HUES64 (cell line): Measurements from ENCODE around the gene TNKS1BP1.
"Not testable (repeated sequence)": the region's sequence is repeated elsewhere in the genome, so short reads cannot be mapped to it uniquely, and the experiment has no call there.

ENCODE experiments used
- H3K27ac ChIP-seq: 2 replicates; pipeline ENCODE4 v1.7.0; 2013; ENCODE audit warnings: low read depth, low read length, inconsistent platforms
- H3K27me3 ChIP-seq: 2 replicates; pipeline ENCODE4 v1.6.1; 2013; ENCODE audit warnings: mild to moderate bottlenecking, low read length; ENCODE audit not compliant: insufficient read depth
- H3K36me3 ChIP-seq: 2 replicates; pipeline ENCODE4 v1.6.1; 2013; ENCODE audit warnings: mild to moderate bottlenecking, low read length; ENCODE audit not compliant: insufficient read depth
- H3K4me1 ChIP-seq: 2 replicates; pipeline ENCODE4 v1.6.1; 2013; ENCODE audit warnings: mild to moderate bottlenecking, low read length, moderate library complexity; ENCODE audit not compliant: insufficient read depth
- H3K4me3 ChIP-seq: 2 replicates; pipeline ENCODE4 v1.5.1; 2013; ENCODE audit warnings: mild to moderate bottlenecking, low read length, moderate library complexity
- H3K9ac ChIP-seq: 2 replicates; pipeline ENCODE4 v1.6.1; 2013; ENCODE audit warnings: mild to moderate bottlenecking, low read depth, low read length
- H3K9me3 ChIP-seq: 2 replicates; pipeline ENCODE4 v1.6.1; 2013; ENCODE audit warnings: low read depth, low read length; ENCODE audit not compliant: insufficient read depth
- whole genome bisulfite sequencing: fragments of 150-250, 120-280 bp; methylation state at CpG from one replicate; pipeline ENCODE4 v1.1.7; 2013; ENCODE audit warnings: missing lambda C conversion rate; 5-methylcytosine and 5-hydroxymethylcytosine counted together

The TNKS1BP1 gene

GRCh38 chr11:57301711-57302423 is 22.9 kb downstream of the TNKS1BP1 start:
- H3K27ac ChIP-seq: no peak overlapping the region
- H3K9ac ChIP-seq: no peak overlapping the region
- peaks cover 4% of the 10 kb centered on the region; the same call in 1 of the 2 replicates for H3K4me1 ChIP-seq
- peaks cover 69% of the 10 kb centered on the region for H3K36me3 ChIP-seq
- H3K9me3 ChIP-seq: peaks cover 7% of the 10 kb centered on the region; the same call in 1 of the 2 replicates
- 96% methylated on average over 27 of the region's 27 CpGs for WGBS
- no peaks in the 10 kb centered on the region for H3K27me3 ChIP-seq
- H3K4me3 ChIP-seq: no peak overlapping the region

GRCh38 chr11:57300785-57301184 is 24.0 kb downstream of the TNKS1BP1 start:
- Histone ChIP-seq H3K4me3 (no peak overlapping the region), H3K27ac (no peak overlapping the region), H3K9ac (no peak overlapping the region), H3K27me3 (no peaks in the 10 kb centered on the region), H3K36me3 (peaks cover 66% of the 10 kb centered on the region), H3K9me3 (peaks cover 7% of the 10 kb centered on the region; the same call in 1 of the 2 replicates), H3K4me1 (peaks cover 4% of the 10 kb centered on the region; the same call in 1 of the 2 replicates)
- WGBS: 97% methylated on average over 10 of the region's 10 CpGs

- WGBS: 93% methylated on average over 3 of the region's 5 CpGs
- no peak overlapping the region for H3K27ac ChIP-seq
- peaks cover 7% of the 10 kb centered on the region; the same call in 1 of the 2 replicates for H3K9me3 ChIP-seq
- H3K4me1 ChIP-seq: peaks cover 2% of the 10 kb centered on the region; the same call in 1 of the 2 replicates
- no peak overlapping the region for H3K9ac ChIP-seq
- no peak overlapping the region for H3K4me3 ChIP-seq
- no peaks in the 10 kb centered on the region for H3K27me3 ChIP-seq
- peaks cover 64% of the 10 kb centered on the region for H3K36me3 ChIP-seq
Observed at GRCh38 chr11:57299150-57299737, 25.5 kb downstream of the TNKS1BP1 start.

- Histone ChIP-seq H3K4me3 (no peak overlapping the region), H3K36me3 (peaks cover 54% of the 10 kb centered on the region), H3K9ac (no peak overlapping the region), H3K4me1 (no peaks in the 10 kb centered on the region), H3K27me3 (no peaks in the 10 kb centered on the region), H3K9me3 (peaks cover 7% of the 10 kb centered on the region; the same call in 1 of the 2 replicates), H3K27ac (no peak overlapping the region)
- WGBS: 86% methylated on average over 2 of the region's 2 CpGs
Observed at GRCh38 chr11:57297221-57297620, 27.5 kb downstream of the TNKS1BP1 start.

- not testable (repeated sequence) for H3K27me3 ChIP-seq, H3K9me3 ChIP-seq, H3K4me3 ChIP-seq, H3K4me1 ChIP-seq, H3K27ac ChIP-seq, H3K9ac ChIP-seq
- 100% methylated on average over 3 of the region's 3 CpGs for WGBS
- peaks cover 44% of the 10 kb centered on the region for H3K36me3 ChIP-seq
Observed at GRCh38 chr11:57296205-57296604, 28.5 kb downstream of the TNKS1BP1 start.

GRCh38 chr11:57294225-57295131 is 30.3 kb downstream of the TNKS1BP1 start:
- Histone ChIP-seq H3K27ac (peak overlapping the region; percentile 40; the same call in 1 of the 2 replicates), H3K36me3 (peaks cover 26% of the 10 kb centered on the region), H3K4me3 (no peak overlapping the region), H3K27me3 (no peaks in the 10 kb centered on the region), H3K9me3 (peaks cover 3% of the 10 kb centered on the region; the same call in 1 of the 2 replicates), H3K4me1 (peaks cover 3% of the 10 kb centered on the region), H3K9ac (no peak overlapping the region)
- WGBS: 91% methylated on average over 2 of the region's 2 CpGs

GRCh38 chr11:57290288-57290687 is 34.5 kb downstream of the TNKS1BP1 start:
- Histone ChIP-seq H3K36me3 (no peaks in the 10 kb centered on the region), H3K4me3 (no peak overlapping the region), H3K27me3 (no peaks in the 10 kb centered on the region), H3K9me3 (no peaks in the 10 kb centered on the region), H3K27ac (no peak overlapping the region), H3K9ac (no peak overlapping the region), H3K4me1 (peaks cover 12% of the 10 kb centered on the region)
- WGBS: 100% methylated on average over 1 of the region's 1 CpG

GRCh38 chr11:57288771-57289579 is 35.8 kb downstream of the TNKS1BP1 start:
- no peaks in the 10 kb centered on the region for H3K36me3 ChIP-seq
- peak overlapping the region; percentile 5; the same call in 1 of the 2 replicates for H3K27ac ChIP-seq
- no peak overlapping the region for H3K4me3 ChIP-seq
- no peaks in the 10 kb centered on the region for H3K9me3 ChIP-seq
- 37% methylated on average over 11 of the region's 11 CpGs for WGBS
- no peaks in the 10 kb centered on the region for H3K27me3 ChIP-seq
- peaks cover 18% of the 10 kb centered on the region for H3K4me1 ChIP-seq
- peak overlapping the region; percentile 7; the same call in 1 of the 2 replicates for H3K9ac ChIP-seq

GRCh38 chr11:57287884-57288283 is 36.9 kb downstream of the TNKS1BP1 start:
- Histone ChIP-seq H3K9ac (no peak overlapping the region), H3K27me3 (no peaks in the 10 kb centered on the region), H3K9me3 (no peaks in the 10 kb centered on the region), H3K4me3 (no peak overlapping the region), H3K36me3 (no peaks in the 10 kb centered on the region), H3K4me1 (peaks cover 28% of the 10 kb centered on the region), H3K27ac (no peak overlapping the region)
- WGBS: 95% methylated on average over 3 of the region's 3 CpGs

- Histone ChIP-seq H3K27ac (peak overlapping the region; percentile 70; the same call in 1 of the 2 replicates), H3K4me3 (no peak overlapping the region), H3K9me3 (0 out of 2 replicates have a peak, but pooled peaks cover 2% of the 10 kb centered on the region), H3K9ac (no peak overlapping the region), H3K27me3 (no peaks in the 10 kb centered on the region), H3K4me1 (peaks cover 17% of the 10 kb centered on the region), H3K36me3 (no peaks in the 10 kb centered on the region)
- WGBS: 37% methylated on average over 2 of the region's 2 CpGs
Observed at GRCh38 chr11:57283231-57283990, 41.3 kb downstream of the TNKS1BP1 start.
